GM12892 (cell line): Measurements from ENCODE around the gene JPT2.

Source experiments
- POLR2AphosphoS5 ChIP-seq: IDR thresholded peaks from 2 replicates; pipeline ENCODE4 v1.6.1; 2011; ENCODE audit warnings: low read depth, low read length, control low read depth
- TAF1 ChIP-seq: IDR thresholded peaks from 2 replicates; pipeline ENCODE4 v1.6.1; 2011; ENCODE audit warnings: low read depth, mild to moderate bottlenecking, control low read depth, low read length, borderline replicate concordance

DNA sequence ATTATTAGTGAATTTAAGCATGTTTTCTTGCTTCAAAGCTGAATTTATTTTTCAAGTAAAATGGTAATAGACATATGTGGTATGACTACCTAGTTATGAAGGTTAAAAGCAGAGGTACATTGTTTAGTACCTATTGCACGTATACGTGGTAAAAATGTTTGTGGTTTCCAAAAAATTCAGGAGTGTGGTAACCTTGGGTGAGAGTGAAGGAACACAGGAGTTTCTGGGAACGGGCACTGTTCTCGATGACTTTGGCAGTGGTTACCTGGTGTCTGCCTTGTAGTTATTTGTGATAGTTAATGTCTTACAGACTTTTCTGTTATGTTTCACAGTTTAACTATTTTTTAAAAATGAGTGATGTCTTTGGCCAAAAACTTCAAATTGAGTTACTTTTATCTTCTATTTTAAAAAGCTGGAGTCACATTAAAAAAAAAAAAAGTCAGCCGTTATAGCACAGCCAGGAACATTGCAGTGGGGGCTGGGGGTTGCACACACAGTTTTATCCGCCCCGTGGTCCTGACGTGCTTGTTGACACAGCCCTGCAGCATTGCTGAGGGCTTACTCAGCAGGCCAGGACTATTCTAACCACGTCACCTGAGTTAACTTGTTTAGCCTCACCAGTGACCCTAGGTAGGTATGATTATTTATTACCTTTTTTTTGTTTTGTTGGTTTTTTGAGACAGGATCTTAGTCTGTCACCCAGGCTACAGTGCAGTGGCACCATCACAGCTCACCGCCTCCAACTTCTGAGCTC lies 10.9 kb downstream of the JPT2 start:
- no peak for TF ChIP-seq POLR2AphosphoS5
- no peak for TF ChIP-seq TAF1
